Loucy (cell line): ENCODE measurements around the gene WSCD1.

Experiments
- H2AFZ ChIP-seq: fragments of 200-600 bp; sonication (generic); 2 replicates; pipeline ENCODE4 v1.6.0; 2016; ENCODE audit warnings: antibody characterized with exemption, mild to moderate bottlenecking, low read length, moderate library complexity
- H3F3A ChIP-seq: fragments of 200-600 bp; 2 replicates; pipeline ENCODE4 v1.6.0; 2016; ENCODE audit warnings: antibody characterized with exemption, low read depth, mild to moderate bottlenecking
- H3K27me3 ChIP-seq: fragments of 200-600 bp; sonication (generic); 2 replicates; pipeline ENCODE4 v1.6.1; 2014; ENCODE audit warnings: low read length, mild to moderate bottlenecking; ENCODE audit not compliant: insufficient read depth, poor library complexity, severe bottlenecking
- H3K36me3 ChIP-seq: fragments of 200-600 bp; sonication (generic); 2 replicates; pipeline ENCODE4 v1.6.1; 2016; ENCODE audit warnings: low read length; ENCODE audit not compliant: insufficient read depth
- H3K4me1 ChIP-seq: fragments of 200-600 bp; sonication (generic); 2 replicates; pipeline ENCODE4 v1.5.1; 2014; ENCODE audit warnings: low read length, mild to moderate bottlenecking; ENCODE audit not compliant: insufficient read depth, poor library complexity, severe bottlenecking
- H3K4me2 ChIP-seq: fragments of 200-600 bp; sonication (generic); 2 replicates; pipeline ENCODE4 v1.6.0; 2014; ENCODE audit warnings: antibody characterized with exemption, low read length, low read depth, mild to moderate bottlenecking; ENCODE audit not compliant: poor library complexity, severe bottlenecking
- H3K4me3 ChIP-seq: fragments of 200-600 bp; sonication (generic); 2 replicates; pipeline ENCODE4 v1.5.1; 2014; ENCODE audit warnings: low read length, mild to moderate bottlenecking, mixed read lengths; ENCODE audit not compliant: poor library complexity, severe bottlenecking
- H3K79me2 ChIP-seq: fragments of 200-600 bp; sonication (generic); 2 replicates; pipeline ENCODE4 v1.6.1; 2014; ENCODE audit warnings: low read length; ENCODE audit not compliant: insufficient read depth
- H3K9ac ChIP-seq: fragments of 200-600 bp; sonication (generic); 2 replicates; pipeline ENCODE4 v1.6.0; 2014; ENCODE audit warnings: mild to moderate bottlenecking, low read depth, low read length, moderate library complexity; ENCODE audit not compliant: poor library complexity, severe bottlenecking
- H3K9me2 ChIP-seq: fragments of 200-600 bp; sonication (generic); replicated peaks from 2 replicates; pipeline ENCODE4 v1.6.1; 2016; ENCODE audit warnings: low read depth, low read length, mixed read lengths
- H3K9me3 ChIP-seq: fragments of 200-600 bp; sonication (generic); 2 replicates; pipeline ENCODE4 v1.6.1; 2014; ENCODE audit warnings: mild to moderate bottlenecking, antibody characterized with exemption, low read length, low read depth; ENCODE audit not compliant: insufficient read depth
- H4K20me1 ChIP-seq: fragments of 200-600 bp; sonication (generic); 2 replicates; pipeline ENCODE4 v1.6.0; 2014; ENCODE audit warnings: antibody characterized with exemption, low read length, mild to moderate bottlenecking; ENCODE audit not compliant: insufficient read depth, poor library complexity, severe bottlenecking
- EZH2phosphoT487 ChIP-seq: fragments of 200-600 bp; IDR thresholded peaks from 2 replicates; pipeline ENCODE4 v1.6.1; 2018; ENCODE audit warnings: antibody characterized with exemption, mild to moderate bottlenecking, moderate library complexity, borderline replicate concordance
- TF ChIP-seq, protein P1 (sequence below): fragments of 200-600 bp; sonication (generic); conservative IDR thresholded peaks from 2 replicates; pipeline ENCODE4 v1.5.1; 2014; ENCODE audit warnings: mild to moderate bottlenecking, antibody characterized with exemption, low read length

WSCD1 gene

DNA sequence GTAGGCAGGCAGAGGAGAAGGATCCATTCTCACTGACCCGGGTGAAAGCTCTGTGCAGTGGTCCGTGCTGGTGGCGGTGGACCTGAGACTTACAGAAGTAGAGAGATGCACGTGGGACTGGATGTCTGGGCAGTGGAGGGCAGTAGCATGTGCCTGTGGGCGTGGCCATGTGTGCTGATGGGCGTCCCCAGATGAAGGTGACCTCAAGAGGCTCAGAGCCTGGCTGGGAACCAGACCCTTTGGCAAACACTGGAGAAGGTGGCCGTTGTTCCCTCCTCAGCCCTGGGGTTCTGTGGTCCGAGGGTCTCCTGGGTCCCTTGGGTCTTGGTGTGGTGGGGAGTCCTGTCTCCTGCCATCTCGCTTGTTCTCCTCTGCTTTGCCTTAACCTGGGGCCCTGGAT lies 15.6 kb downstream of the WSCD1 start:
- H3K36me3 ChIP-seq: no peaks in the 10 kb centered on the region
- no peaks in the 10 kb centered on the region for H3F3A ChIP-seq
- H3K4me3 ChIP-seq: no peak overlapping the region
- no peaks in the 10 kb centered on the region for H4K20me1 ChIP-seq
- H3K9ac ChIP-seq: no peak overlapping the region
- H3K4me1 ChIP-seq: no peaks in the 10 kb centered on the region
- H3K27me3 ChIP-seq: no peaks in the 10 kb centered on the region
- H3K4me2 ChIP-seq: no peak overlapping the region
- H3K9me3 ChIP-seq: no peaks in the 10 kb centered on the region; the same call in 1 of the 2 replicates
- no peak overlapping the region for H2AFZ ChIP-seq
- H3K79me2 ChIP-seq: no peaks in the 10 kb centered on the region
- no peaks in the 10 kb centered on the region for H3K9me2 ChIP-seq
- no peak for TF ChIP-seq EZH2phosphoT487
- TF ChIP-seq, protein P1, sequence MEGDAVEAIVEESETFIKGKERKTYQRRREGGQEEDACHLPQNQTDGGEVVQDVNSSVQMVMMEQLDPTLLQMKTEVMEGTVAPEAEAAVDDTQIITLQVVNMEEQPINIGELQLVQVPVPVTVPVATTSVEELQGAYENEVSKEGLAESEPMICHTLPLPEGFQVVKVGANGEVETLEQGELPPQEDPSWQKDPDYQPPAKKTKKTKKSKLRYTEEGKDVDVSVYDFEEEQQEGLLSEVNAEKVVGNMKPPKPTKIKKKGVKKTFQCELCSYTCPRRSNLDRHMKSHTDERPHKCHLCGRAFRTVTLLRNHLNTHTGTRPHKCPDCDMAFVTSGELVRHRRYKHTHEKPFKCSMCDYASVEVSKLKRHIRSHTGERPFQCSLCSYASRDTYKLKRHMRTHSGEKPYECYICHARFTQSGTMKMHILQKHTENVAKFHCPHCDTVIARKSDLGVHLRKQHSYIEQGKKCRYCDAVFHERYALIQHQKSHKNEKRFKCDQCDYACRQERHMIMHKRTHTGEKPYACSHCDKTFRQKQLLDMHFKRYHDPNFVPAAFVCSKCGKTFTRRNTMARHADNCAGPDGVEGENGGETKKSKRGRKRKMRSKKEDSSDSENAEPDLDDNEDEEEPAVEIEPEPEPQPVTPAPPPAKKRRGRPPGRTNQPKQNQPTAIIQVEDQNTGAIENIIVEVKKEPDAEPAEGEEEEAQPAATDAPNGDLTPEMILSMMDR: no peak

DNA sequence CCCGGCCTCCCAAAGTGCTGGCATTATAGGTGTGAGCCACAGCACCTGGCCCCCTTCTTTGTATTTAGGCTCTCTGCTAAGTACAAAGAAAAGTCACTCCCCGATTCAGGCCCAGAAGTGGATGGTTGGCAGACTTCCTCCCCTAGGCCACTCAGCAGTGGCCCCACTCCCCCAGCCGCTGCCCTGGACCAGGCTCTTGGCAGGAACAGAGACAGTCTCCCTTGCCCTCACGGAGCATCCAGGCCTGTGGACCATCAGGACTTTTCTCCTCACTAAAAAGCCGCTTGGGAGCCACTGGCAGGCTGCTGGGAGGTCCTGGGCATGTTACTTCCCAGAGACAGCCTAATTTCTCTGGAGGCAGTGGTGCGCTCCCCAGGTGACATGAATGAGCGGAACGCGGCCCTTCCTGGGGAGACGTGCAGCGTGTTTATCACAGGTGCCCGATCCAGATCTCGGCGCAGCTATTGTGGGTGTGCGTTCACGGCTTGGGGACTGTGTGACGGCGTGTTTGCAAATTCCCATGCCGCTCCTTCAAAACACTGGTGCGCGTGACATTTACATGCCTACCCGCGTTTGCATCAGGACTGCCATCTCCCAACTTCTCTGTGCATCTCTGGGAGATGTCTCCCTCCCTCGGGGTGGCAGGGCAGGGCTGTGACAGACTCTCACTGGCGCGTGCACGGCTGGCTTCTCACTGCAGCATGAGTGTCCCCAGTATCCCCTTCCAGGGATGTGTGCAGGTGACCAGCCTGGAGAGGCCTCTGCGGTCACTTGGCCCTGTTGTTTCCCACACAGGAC lies 16.6 kb downstream of the WSCD1 start:
- TF ChIP-seq, protein P1: no peak
- no peak for TF ChIP-seq EZH2phosphoT487
- H3K27me3 ChIP-seq: no peaks in the 10 kb centered on the region
- no peaks in the 10 kb centered on the region for H3K4me1 ChIP-seq

DNA sequence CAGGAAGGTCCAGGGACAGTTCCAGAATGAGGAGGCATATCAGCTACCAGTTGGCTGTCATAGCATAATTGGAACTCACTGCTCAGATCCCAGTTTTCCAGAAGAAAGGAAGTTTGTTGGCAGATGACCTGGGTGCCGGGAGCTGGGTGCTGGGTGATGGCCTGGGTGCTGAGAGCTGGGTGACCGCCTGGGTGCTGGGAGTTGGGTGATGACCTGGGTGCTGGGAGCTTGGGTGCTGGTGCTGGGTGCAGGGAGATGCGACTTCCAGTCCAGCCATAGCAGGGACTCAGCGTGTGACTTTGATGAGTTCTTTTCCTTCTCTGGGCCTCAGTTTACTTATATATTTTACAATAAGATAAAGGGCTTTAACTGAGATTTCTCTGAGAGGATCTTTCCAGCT lies 18.0 kb downstream of the WSCD1 start:
- Histone ChIP-seq H3K9me3 (peaks cover 1% of the 10 kb centered on the region; the same call in 1 of the 2 replicates), H3K9me2 (no peaks in the 10 kb centered on the region), H3K4me3 (no peak overlapping the region), H4K20me1 (no peaks in the 10 kb centered on the region), H2AFZ (no peak overlapping the region), H3F3A (no peaks in the 10 kb centered on the region), H3K9ac (no peak overlapping the region), H3K79me2 (no peaks in the 10 kb centered on the region), H3K36me3 (no peaks in the 10 kb centered on the region), H3K4me2 (no peak overlapping the region), H3K4me1 (no peaks in the 10 kb centered on the region), H3K27me3 (no peaks in the 10 kb centered on the region)
- TF ChIP-seq, protein P1: no peak
- no peak for TF ChIP-seq EZH2phosphoT487

More for the DNA sequence above, 16.6 kb downstream of the WSCD1 start:
- H4K20me1 ChIP-seq: no peaks in the 10 kb centered on the region
- H3K79me2 ChIP-seq: no peaks in the 10 kb centered on the region
- no peak overlapping the region for H2AFZ ChIP-seq
- H3K9ac ChIP-seq: no peak overlapping the region
- H3K36me3 ChIP-seq: no peaks in the 10 kb centered on the region
- no peak overlapping the region for H3K4me3 ChIP-seq
- H3K4me2 ChIP-seq: no peak overlapping the region
- no peaks in the 10 kb centered on the region for H3F3A ChIP-seq
- H3K9me3 ChIP-seq: no peaks in the 10 kb centered on the region; the same call in 1 of the 2 replicates
- no peaks in the 10 kb centered on the region for H3K9me2 ChIP-seq
